ENCODE results near the gene ATXN2.

ATXN2 gene

DNA sequence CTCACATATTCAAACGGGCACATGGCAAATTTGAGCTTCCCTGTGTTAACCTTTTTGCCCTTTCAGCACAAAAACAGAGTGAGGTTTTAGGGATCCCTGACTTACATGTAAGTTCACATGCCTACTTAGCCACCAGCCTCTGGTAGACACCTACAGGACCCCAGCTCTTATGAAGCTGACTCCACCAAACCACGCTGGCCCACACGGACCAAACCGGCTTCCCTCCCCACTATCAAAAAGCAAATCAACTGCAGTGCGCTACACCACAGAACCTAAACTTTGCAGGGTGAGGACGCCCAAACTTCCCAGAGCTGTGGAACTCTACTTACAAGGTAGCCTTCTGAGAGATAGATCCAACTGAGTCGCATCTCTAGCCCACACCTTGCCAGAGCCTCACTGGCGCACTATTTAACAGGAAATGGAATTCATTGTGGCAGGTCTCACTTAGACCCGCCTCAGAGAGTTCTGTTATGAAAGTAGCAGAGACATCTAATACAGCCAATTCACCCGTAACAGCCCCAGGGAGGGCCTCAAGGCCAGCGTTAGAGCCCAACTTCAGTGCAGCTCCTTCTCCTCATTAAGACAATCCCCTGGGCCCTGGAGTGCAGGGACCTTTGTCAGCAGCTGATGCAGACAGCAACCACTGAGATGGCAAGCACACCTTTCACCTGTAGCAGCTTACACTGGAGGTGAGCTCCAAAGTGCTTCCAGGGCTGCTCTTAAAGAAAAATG is 144.2 kb downstream of the ATXN2 start:
- H3K27ac ChIP-seq: no peak overlapping the region
- no peak for DNase-seq (ENCODE audit: low read depth, low spot score)

GRCh38 chr12:111454311-111454710 is 144.8 kb downstream of the ATXN2 start:
- DNase-seq (ENCODE audit: low read depth, low spot score): no peak
- H3K27ac ChIP-seq: no peak overlapping the region

- no peak for DNase-seq (ENCODE audit: low read depth, low spot score)
- no peak overlapping the region for H3K27ac ChIP-seq
Observed at GRCh38 chr12:111453071-111453989, 145.8 kb downstream of the ATXN2 start.

DNA sequence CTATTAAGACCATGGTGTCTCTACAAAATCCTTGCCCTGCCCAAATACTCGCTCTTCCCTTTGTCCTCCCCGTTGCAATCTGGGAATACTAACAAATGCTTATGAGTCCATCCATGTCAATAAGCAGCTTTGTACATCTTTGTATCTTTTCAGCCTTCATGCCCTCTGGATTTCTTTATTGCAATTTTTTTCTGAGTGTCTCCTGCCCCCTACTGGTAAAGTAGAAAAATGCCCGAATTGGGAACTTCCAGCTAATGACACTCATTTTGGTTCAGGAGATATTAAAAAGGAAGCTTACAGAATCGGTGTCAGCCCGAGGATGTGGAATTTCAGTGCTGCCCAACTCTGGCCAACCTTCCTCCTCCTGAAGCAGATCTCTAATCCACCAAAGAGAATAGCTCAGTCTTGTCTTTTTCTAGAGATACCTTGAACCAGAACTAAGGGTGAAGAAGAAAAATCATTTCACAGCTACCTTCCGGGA is 147.4 kb downstream of the ATXN2 start:
- DNase-seq (ENCODE audit: low read depth, low spot score): no peak
- no peak overlapping the region for H3K27ac ChIP-seq

DNA sequence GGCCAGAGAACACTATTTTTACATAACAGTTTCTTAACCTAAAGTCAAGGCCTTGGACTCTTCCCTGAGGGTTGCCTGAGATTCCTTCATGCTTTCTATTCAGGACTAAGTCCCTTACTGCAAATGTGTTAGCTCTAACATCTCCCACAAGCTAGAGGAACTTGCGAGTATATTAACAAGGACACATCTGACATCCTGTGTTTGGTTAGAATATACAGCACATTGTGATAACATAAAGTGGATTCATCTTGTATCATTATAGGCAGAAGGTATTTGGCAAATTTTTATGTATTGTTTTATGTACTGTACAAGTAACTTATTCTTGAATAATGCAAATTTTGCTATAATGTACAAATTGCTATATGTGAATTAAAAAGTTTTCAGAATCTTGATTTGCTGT is 147.9 kb downstream of the ATXN2 start:
- DNase-seq (ENCODE audit: low read depth, low spot score): no peak
- H3K27ac ChIP-seq: no peak overlapping the region

DNA sequence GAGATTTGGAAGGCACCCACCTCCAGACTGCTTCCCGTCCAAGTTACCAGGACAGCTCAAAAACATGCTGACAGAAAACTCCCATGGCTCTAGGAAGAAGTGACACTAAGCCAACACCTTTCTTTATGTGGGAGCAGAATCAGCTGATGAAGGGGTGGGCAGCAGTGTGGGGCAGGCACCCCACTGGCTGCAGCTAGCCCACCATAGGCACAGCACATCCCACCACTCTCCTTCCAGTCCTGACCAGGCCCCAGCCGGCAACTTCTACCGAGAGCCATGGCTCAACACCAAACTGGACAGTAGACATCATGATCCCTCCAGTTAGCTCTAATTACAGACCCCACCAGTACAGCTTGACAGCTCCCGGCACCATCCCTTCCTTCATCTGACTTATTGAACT is 148.4 kb downstream of the ATXN2 start:
- no peak for DNase-seq (ENCODE audit: low read depth, low spot score)

GRCh38 chr12:111448846-111449790 is 150.0 kb downstream of the ATXN2 start:
- no peak overlapping the region for H3K27ac ChIP-seq
- no peak for DNase-seq (ENCODE audit: low read depth, low spot score)

More for the DNA sequence above, 148.4 kb downstream of the ATXN2 start:
- H3K27ac ChIP-seq: no peak overlapping the region

DNA sequence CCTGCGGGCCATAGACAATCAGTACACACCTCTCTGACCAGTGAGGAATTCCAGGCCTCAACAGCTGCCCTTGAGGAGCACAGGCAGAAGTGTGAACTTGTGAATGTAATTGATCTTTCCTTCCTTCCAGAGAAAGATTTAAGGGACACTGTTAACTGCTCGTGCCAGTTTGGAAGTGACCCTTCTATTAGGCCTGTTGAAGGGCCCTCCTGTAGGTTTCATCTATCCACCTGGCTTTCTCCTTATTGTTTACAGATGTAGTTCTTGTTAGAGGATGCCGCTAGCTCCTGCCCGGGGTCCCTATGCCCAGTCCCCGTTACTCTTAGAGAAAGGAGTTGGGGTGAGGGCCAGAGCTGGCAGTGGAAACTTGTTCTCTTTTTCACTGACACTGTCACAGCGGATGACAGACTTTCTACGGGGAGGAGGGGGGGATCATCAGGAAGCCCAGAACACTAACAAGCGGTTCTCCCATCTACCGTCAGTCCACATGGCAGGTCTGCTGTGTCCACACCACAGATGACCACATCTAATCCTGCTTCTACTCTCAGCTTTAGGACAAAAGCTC is 150.8 kb downstream of the ATXN2 start:
- no peak for DNase-seq (ENCODE audit: low read depth, low spot score)
- no peak overlapping the region for H3K27ac ChIP-seq

DNA sequence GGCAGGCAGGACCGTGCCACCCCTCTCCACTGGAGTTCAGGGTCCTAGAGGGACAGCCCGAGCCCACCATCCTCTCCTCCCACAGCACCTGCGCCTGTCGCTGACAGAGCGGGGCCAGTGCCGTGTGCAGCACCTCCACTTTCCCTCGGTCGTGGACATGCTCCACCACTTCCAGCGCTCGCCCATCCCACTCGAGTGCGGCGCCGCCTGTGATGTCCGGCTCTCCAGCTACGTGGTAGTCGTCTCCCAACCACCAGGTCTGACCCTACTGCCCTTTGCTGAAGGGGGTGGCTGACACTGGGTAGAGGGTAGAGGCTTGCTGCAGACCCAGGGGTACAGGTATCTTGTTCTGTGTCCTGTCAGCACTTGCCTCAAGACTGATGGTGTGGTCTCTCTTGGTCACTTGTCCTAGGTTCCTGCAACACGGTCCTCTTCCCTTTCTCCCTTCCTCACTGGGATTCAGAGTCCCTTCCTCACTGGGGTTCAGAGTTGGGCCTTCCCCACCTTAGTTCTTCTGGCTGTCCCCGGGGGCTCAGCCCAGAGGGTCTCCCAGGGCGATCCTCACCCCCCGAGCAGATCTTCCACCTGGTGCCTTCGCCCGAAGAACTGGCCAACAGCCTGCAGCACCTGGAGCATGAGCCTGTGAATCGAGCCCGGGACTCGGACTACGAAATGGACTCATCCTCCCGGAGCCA is 151.4 kb downstream of the ATXN2 start:
- no peak overlapping the region for H3K27ac ChIP-seq
- DNase-seq (ENCODE audit: low read depth, low spot score): no peak

GRCh38 chr12:111446631-111447570 is 152.2 kb downstream of the ATXN2 start:
- no peak for DNase-seq (ENCODE audit: low read depth, low spot score)
- no peak overlapping the region for H3K27ac ChIP-seq

DNA sequence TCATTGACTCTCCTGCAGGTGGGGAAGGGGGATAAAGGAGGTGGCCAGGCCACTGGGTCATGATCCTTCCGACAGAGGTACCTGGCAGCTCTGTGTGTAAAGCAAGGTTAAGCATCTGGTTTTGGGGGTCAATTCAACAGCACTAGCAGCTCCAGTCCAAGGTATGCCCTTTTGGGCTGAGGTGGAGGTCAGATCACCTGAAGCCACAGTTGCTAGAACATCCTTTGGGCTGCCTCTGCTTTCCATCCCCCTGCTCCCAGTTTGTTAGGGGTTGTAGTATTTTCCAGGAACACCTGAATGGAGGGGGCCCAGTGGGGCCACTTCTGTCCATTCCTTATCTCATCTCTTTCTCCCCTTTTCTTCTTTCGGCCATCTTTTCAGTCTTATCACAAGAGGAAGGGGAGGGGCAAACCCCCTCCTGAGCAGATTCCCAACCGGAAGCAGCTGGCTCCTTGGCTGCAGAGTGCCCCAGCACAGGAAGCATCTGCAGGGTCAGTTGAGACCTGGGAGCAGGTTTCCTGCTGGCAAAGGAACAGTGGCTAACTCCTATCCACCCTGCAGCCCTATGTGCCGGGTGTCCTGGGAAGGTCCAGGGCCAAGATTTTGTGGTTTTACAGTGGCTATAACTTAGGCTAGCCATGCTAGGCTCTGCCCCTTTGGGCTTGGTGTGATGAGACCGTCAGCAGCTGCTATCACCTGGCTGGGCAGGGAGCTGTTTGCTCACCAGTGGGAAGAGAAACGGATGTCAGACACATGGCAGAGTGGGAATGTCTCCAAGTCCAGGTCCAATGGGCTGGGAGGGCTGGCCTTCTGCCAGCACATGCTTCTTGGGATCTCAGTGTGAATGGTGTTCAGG is 153.2 kb downstream of the ATXN2 start:
- peak overlapping the region; percentile 3 for H3K27ac ChIP-seq
- DNase-seq (ENCODE audit: low read depth, low spot score): no peak

DNA sequence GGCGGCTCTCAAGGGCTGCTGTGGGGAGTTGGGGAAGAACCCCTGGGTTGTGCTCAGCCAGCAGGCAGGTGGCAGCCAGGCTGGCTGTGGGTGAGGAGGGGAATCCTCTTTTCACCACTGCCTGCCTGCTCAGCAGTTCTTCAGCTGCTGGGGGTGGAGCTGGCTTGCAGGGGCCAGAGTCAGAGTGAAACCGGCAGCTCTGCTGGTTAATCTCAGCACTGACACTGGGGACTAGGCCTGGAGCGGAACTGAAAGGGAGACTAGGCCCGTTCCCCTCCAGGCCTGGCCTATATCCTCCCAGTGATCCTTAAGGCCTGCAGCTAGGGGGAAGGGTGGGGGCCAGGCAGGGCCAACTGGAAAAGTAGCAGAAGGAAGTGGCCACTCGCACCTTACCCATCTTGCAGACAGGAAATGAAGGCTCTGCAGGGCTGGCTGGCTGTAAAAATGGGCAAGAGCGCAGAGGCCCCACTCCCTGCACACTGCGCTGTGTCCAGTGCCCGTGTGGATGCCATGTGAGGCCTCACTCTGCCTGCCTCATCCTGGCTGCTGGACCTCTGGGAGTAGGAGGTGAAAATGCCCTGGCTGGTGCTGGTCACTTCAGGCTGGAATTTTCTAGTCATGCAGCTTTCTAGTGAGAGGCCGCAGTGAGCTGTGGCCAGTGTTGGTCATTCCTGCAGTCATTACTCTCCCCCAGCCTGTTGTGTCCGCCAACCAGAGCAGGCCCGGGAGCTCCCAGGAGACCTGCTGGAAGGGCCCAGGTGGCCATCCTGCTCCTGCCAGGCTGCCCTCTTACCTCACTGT is 154.0 kb downstream of the ATXN2 start:
- H3K27ac ChIP-seq: peak overlapping the region; percentile 61
- DNase-seq (ENCODE audit: low read depth, low spot score): no peak

DNA sequence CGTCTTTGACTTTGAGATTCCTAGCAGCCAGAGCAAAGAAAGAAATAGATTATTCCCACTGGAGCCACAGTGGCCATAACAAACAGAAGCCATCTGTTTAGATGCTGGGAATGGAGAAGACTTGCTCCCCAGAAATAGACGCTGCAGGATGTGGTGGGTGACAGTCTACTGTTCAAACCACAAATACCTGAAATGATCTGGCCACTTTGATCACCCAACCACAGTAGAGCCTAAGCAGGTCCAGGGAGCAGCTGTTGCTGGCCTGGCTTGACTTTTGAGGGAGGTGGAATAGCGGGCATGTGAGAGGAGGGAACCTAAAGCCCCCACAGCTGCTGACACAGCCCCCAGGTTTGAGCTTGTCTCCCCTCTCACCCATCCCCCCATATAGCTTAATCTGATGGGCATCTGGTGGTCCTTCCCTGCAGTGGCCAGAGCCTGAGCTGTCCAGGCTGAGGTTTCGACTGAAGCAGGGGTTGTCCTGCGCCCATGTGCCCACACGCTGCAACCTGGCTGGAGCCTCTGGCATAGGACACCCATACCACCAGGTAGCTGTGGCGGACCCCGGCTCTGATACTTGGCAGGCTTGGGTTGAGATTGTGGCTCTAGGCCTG is 154.7 kb downstream of the ATXN2 start:
- peak overlapping the region; percentile 61 for H3K27ac ChIP-seq
- no peak for DNase-seq (ENCODE audit: low read depth, low spot score)

GRCh38 chr12:111443586-111443985 is 155.5 kb downstream of the ATXN2 start:
- H3K27ac ChIP-seq: peak overlapping the region; percentile 61

DNA sequence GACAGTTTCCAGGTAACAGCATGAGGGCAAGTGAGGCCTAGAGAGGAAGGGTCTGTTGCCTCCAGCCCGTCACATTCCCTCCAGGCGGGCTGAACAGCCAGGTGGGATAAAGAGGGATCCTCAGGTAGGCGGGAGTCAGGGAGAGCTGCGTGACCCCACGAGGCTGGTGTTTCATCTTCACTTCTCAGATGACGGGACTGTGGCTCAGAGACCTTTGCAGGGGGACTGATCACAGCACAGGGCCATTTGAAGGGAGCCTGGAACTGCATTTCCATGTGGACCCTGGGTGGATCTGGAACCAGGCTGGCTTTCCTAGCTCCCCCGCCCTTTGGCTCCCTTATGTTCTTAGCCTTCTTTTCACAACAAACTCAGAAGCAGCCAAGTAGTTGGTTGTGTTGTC is 156.0 kb downstream of the ATXN2 start:
- no peak for DNase-seq (ENCODE audit: low read depth, low spot score)
- peak overlapping the region; percentile 61 for H3K27ac ChIP-seq

More at GRCh38 chr12:111443586-111443985, 155.5 kb downstream of the ATXN2 start:
- DNase-seq (ENCODE audit: low read depth, low spot score): peak; percentile 56

Data from epithelial cell of prostate (primary cell).